Astrocyte of the cerebellum (primary cell): ENCODE results near the gene ERBB4.

Experiments used
- DNase-seq: peaks from one replicate; pipeline ENCODE4 v3.0.0-alpha.2; 2011; ENCODE audit warnings: low read depth
- H3K4me3 ChIP-seq: 2 replicates; pipeline ENCODE4 v1.5.1; 2011; ENCODE audit warnings: mild to moderate bottlenecking, low read depth, low read length, moderate library complexity
- CTCF ChIP-seq: IDR thresholded peaks from 2 replicates; pipeline ENCODE4 v1.5.1; 2012; ENCODE audit warnings: low read length, low read depth, moderate library complexity, mild to moderate bottlenecking; ENCODE audit errors: missing control alignments
- in situ Hi-C: cut with HindIII; loops from 2 replicates; pipeline ENCODE4 v1.10.0; 2017; ENCODE audit warnings: low sequenced_read_pairs

ERBB4 gene

GRCh38 chr2:212030709-212031108, 507.9 kb downstream of the ERBB4 start:
- no peak for DNase-seq
- in situ Hi-C loops = no loop called here
- no peak for TF ChIP-seq CTCF
- H3K4me3 ChIP-seq = no peak overlapping the region

- in situ Hi-C loops = no loop called here
- TF ChIP-seq CTCF = no peak
- no peak for DNase-seq
- no peak overlapping the region for H3K4me3 ChIP-seq
These were observed 509.7 kb downstream of the ERBB4 start for GRCh38 chr2:212028798-212029394.

- TF ChIP-seq CTCF = no peak
- DNase-seq = no peak
- in situ Hi-C loops = no loop called here
- H3K4me3 ChIP-seq = no peak overlapping the region
These were observed 510.6 kb downstream of the ERBB4 start for GRCh38 chr2:212027681-212028628.

- no peak for TF ChIP-seq CTCF
- H3K4me3 ChIP-seq = no peak overlapping the region
- no peak for DNase-seq
- in situ Hi-C loops = no loop called here
These were observed 514.6 kb downstream of the ERBB4 start for GRCh38 chr2:212024040-212024439.

- H3K4me3 ChIP-seq = no peak overlapping the region
- in situ Hi-C loops = no loop called here
- TF ChIP-seq CTCF = no peak
- no peak for DNase-seq
These were observed 515.6 kb downstream of the ERBB4 start for GRCh38 chr2:212022966-212023365.

GRCh38 chr2:212021947-212022346, 516.7 kb downstream of the ERBB4 start:
- no peak for TF ChIP-seq CTCF
- DNase-seq = peak; percentile 50
- no peak overlapping the region for H3K4me3 ChIP-seq
- in situ Hi-C loops = no loop called here
